ENCODE data around the gene BARHL2. TPM values are rescaled to one million over a fixed set of nuclear protein-coding genes. Genes with fewer than 3 reads are reported as not detected.

Gene BARHL2
- total RNA-seq, 1 donor from 2014 or later, result not detected

- TF ChIP-seq, protein P1, sequence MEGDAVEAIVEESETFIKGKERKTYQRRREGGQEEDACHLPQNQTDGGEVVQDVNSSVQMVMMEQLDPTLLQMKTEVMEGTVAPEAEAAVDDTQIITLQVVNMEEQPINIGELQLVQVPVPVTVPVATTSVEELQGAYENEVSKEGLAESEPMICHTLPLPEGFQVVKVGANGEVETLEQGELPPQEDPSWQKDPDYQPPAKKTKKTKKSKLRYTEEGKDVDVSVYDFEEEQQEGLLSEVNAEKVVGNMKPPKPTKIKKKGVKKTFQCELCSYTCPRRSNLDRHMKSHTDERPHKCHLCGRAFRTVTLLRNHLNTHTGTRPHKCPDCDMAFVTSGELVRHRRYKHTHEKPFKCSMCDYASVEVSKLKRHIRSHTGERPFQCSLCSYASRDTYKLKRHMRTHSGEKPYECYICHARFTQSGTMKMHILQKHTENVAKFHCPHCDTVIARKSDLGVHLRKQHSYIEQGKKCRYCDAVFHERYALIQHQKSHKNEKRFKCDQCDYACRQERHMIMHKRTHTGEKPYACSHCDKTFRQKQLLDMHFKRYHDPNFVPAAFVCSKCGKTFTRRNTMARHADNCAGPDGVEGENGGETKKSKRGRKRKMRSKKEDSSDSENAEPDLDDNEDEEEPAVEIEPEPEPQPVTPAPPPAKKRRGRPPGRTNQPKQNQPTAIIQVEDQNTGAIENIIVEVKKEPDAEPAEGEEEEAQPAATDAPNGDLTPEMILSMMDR (IDR thresholded peaks at IDR 0.05), result no peak
- no peak overlapping the region for H3K27ac Mint-ChIP-seq (ENCODE audit: unreplicated experiment)
- H3K4me3 Mint-ChIP-seq (ENCODE audit: unreplicated experiment), result no peak overlapping the region
- peaks cover 3% of the 10 kb centered on the region for H3K36me3 Mint-ChIP-seq (ENCODE audit: low read depth)
- H3K27me3 Mint-ChIP-seq (ENCODE audit: low read depth), result peaks cover 90% of the 10 kb centered on the region
- no peaks in the 10 kb centered on the region for H3K9me3 Mint-ChIP-seq (ENCODE audit: low read depth)
- H3K4me1 Mint-ChIP-seq (ENCODE audit: low read depth), result peaks cover 5% of the 10 kb centered on the region
- no peak for DNase-seq (ENCODE audit: low spot score)
Measured at GRCh38 chr1:90711696-90712095, 5.4 kb downstream of the BARHL2 start.

GRCh38 chr1:90710579-90711536, 6.2 kb downstream of the BARHL2 start:
- Mint-ChIP-seq H3K9me3 (ENCODE audit: low read depth) (no peaks in the 10 kb centered on the region), H3K4me1 (ENCODE audit: low read depth) (peaks cover 5% of the 10 kb centered on the region), H3K27ac (ENCODE audit: unreplicated experiment) (no peak overlapping the region), H3K27me3 (ENCODE audit: low read depth) (peaks cover 87% of the 10 kb centered on the region), H3K4me3 (ENCODE audit: unreplicated experiment) (no peak overlapping the region), H3K36me3 (ENCODE audit: low read depth) (peaks cover 3% of the 10 kb centered on the region)
- TF ChIP-seq, protein P1 (IDR thresholded peaks at IDR 0.05), result no peak
- no peak for DNase-seq (ENCODE audit: low spot score)

GRCh38 chr1:90709535-90709934, 7.6 kb downstream of the BARHL2 start:
- peaks cover 88% of the 10 kb centered on the region for H3K27me3 Mint-ChIP-seq (ENCODE audit: low read depth)
- no peak overlapping the region for H3K27ac Mint-ChIP-seq (ENCODE audit: unreplicated experiment)
- H3K36me3 Mint-ChIP-seq (ENCODE audit: low read depth), result peaks cover 1% of the 10 kb centered on the region
- H3K4me1 Mint-ChIP-seq (ENCODE audit: low read depth), result peaks cover 5% of the 10 kb centered on the region
- no peaks in the 10 kb centered on the region for H3K9me3 Mint-ChIP-seq (ENCODE audit: low read depth)
- TF ChIP-seq, protein P1 (IDR thresholded peaks at IDR 0.05), result no peak
- no peak for DNase-seq (ENCODE audit: low spot score)
- no peak overlapping the region for H3K4me3 Mint-ChIP-seq (ENCODE audit: unreplicated experiment)

DNA sequence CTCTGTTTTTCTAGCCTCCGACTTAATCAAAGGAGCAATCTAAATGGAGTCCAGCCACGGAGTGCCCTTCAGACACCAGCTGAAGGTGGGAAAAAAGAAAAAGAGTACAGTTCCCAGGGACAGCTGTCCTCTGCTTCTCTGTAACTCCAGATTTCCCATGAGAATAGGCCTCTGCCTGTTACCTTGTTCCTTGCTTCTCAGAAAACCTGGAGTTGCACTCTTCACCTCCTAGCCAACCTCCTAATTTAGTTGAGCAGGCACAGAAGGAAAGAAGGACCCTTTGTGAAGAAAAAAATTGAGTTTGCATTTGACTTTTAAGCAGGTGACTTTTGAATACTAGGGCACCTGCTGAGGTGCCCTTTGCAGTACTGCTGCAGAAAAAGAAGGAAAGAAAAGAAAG, 8.3 kb downstream of the BARHL2 start:
- DNase-seq (ENCODE audit: low spot score), result no peak
- Mint-ChIP-seq H3K27me3 (ENCODE audit: low read depth) (peaks cover 88% of the 10 kb centered on the region), H3K27ac (ENCODE audit: unreplicated experiment) (no peak overlapping the region), H3K9me3 (ENCODE audit: low read depth) (no peaks in the 10 kb centered on the region), H3K36me3 (ENCODE audit: low read depth) (peaks cover 1% of the 10 kb centered on the region), H3K4me3 (ENCODE audit: unreplicated experiment) (no peak overlapping the region), H3K4me1 (ENCODE audit: low read depth) (peaks cover 5% of the 10 kb centered on the region)
- TF ChIP-seq, protein P1 (IDR thresholded peaks at IDR 0.05), result no peak

DNA sequence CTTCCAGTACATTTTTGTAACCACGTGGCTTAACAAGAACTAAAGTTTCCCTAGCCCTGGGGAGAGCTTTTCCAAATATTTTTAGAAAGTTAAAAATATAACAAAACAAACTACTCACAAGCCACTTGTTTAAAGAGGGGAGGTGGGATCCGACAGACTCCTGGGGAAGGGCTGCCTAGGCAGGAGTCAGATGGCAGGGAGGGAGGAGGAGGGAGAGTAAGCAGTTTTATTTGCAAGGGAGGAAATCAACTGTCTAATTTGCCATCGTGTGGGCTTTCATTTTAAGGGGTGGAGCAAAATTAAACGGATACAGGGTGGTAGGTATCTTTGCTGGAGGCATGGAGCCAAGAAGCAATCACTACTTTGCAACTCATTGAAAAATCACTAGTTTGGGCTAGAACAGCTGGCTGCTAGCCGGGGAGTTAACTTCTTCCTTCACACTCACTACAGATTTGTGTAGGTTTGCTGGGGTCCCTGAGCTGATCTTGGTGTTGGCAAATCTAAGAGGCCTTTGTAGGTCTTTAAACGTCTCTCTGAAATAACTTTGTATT, 8.8 kb downstream of the BARHL2 start:
- Mint-ChIP-seq H3K4me3 (ENCODE audit: unreplicated experiment) (no peak overlapping the region), H3K4me1 (ENCODE audit: low read depth) (peaks cover 5% of the 10 kb centered on the region), H3K27ac (ENCODE audit: unreplicated experiment) (no peak overlapping the region)

More for the DNA sequence above, 8.8 kb downstream of the BARHL2 start:
- DNase-seq (ENCODE audit: low spot score), result no peak
- TF ChIP-seq, protein P1 (IDR thresholded peaks at IDR 0.05), result no peak
- no peaks in the 10 kb centered on the region for H3K9me3 Mint-ChIP-seq (ENCODE audit: low read depth)
- peaks cover 84% of the 10 kb centered on the region for H3K27me3 Mint-ChIP-seq (ENCODE audit: low read depth)
- H3K36me3 Mint-ChIP-seq (ENCODE audit: low read depth), result peaks cover 1% of the 10 kb centered on the region
